ENCODE results near the gene BABAM2. TPM values are rescaled to one million over a fixed set of nuclear protein-coding genes. Genes with fewer than 3 reads are reported as not detected.

The BABAM2 gene
- total RNA-seq, 1 experiment from 2014 or later: 27.1 TPM

DNA sequence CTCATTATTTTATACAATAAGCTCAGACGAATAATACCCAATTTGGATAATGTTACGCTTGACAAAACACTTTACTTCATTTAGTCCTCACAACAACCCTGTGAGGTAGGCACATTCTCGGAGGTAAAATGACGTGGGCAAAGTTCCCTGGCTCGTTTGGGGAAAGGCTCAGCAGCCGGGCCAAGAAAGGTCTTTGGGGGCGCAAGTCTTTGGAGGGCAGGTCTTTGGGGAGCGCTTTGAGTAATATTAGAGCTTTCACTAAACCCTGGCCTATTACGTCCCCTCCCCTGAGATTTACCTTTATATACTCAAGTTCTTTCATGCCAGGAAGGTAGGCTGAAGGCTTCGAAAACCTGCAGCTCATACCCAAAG, 769 bp upstream of the BABAM2 start:
- no peak overlapping the region for H2AFZ ChIP-seq (ENCODE audit: low read length)
- H3K79me2 ChIP-seq (ENCODE audit: insufficient read depth, low read length): no peaks in the 10 kb centered on the region
- H3K27ac ChIP-seq (ENCODE audit: insufficient read length, low read depth, low read length): no peak overlapping the region
- no peak overlapping the region for H3K14ac ChIP-seq (ENCODE audit: insufficient read depth, low read length)
- peak overlapping the region; percentile 98 for H3K4me3 Mint-ChIP-seq
- H3T11ph ChIP-seq (ENCODE audit: low read length): no peak overlapping the region
- peaks cover 6 to 10% of the 10 kb centered on the region in 2 experiments for H3K4me1 Mint-ChIP-seq
- peak; percentile 29 for DNase-seq
- no CpG with 5 or more reads among the region's 10 CpGs for WGBS (ENCODE audit: extremely low coverage, insufficient read length, low lambda C conversion rate)
- H3K4me2 ChIP-seq (ENCODE audit: insufficient read depth, insufficient read length, low read length): peak overlapping the region; percentile 62
- H3K56ac ChIP-seq (ENCODE audit: insufficient read length, low read depth, low read length): no peak overlapping the region
- no peaks in the 10 kb centered on the region for H3K27me3 Mint-ChIP-seq (ENCODE audit: low read depth)
- no peak overlapping the region for H2BK15ac ChIP-seq (ENCODE audit: low read depth, low read length)
- H4K5ac ChIP-seq (ENCODE audit: insufficient read length, low read depth, low read length): no peak overlapping the region
- no peak overlapping the region for H3K9ac ChIP-seq (ENCODE audit: extremely low read depth, insufficient read length, low read length)
- no peak overlapping the region for H3K4ac ChIP-seq (ENCODE audit: low read depth, low read length)
- peak overlapping the region in 2 of 3 experiments; percentile 98 to 100; a peak in 4 of 7 replicates for H3K27ac Mint-ChIP-seq
- no peaks in the 10 kb centered on the region for H3K23me2 ChIP-seq (ENCODE audit: insufficient read length, low read depth, low read length, poor library complexity, severe bottlenecking)
- H3K9me3 Mint-ChIP-seq: no peaks in the 10 kb centered on the region
- H3K18ac ChIP-seq (ENCODE audit: insufficient read length, low read depth, low read length): no peak overlapping the region
- TF ChIP-seq, protein P1, sequence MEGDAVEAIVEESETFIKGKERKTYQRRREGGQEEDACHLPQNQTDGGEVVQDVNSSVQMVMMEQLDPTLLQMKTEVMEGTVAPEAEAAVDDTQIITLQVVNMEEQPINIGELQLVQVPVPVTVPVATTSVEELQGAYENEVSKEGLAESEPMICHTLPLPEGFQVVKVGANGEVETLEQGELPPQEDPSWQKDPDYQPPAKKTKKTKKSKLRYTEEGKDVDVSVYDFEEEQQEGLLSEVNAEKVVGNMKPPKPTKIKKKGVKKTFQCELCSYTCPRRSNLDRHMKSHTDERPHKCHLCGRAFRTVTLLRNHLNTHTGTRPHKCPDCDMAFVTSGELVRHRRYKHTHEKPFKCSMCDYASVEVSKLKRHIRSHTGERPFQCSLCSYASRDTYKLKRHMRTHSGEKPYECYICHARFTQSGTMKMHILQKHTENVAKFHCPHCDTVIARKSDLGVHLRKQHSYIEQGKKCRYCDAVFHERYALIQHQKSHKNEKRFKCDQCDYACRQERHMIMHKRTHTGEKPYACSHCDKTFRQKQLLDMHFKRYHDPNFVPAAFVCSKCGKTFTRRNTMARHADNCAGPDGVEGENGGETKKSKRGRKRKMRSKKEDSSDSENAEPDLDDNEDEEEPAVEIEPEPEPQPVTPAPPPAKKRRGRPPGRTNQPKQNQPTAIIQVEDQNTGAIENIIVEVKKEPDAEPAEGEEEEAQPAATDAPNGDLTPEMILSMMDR (conservative IDR thresholded peaks at IDR 0.05): no peak
- H4K8ac ChIP-seq (replicated peaks; ENCODE audit: insufficient read length, low read depth, low read length): no peak overlapping the region
- H3K27me3 ChIP-seq (ENCODE audit: insufficient read depth, low read length): no peaks in the 10 kb centered on the region
- H2BK20ac ChIP-seq (ENCODE audit: low read depth, low read length, poor library complexity, severe bottlenecking): no peak overlapping the region
- no peak overlapping the region for H3K23ac ChIP-seq (ENCODE audit: insufficient read length, low read depth, low read length)
- no peaks in the 10 kb centered on the region for H4K20me1 ChIP-seq (ENCODE audit: control insufficient read depth, insufficient read depth, insufficient read length)
- H4K91ac ChIP-seq (ENCODE audit: insufficient read length, low read depth, low read length): no peak overlapping the region
- H2AK5ac ChIP-seq (ENCODE audit: insufficient read length, low read length): no peak overlapping the region
- no peaks in the 10 kb centered on the region for H3K79me1 ChIP-seq (ENCODE audit: insufficient read depth, low read depth, low read length, poor library complexity, severe bottlenecking)
- H2BK12ac ChIP-seq (ENCODE audit: insufficient read length, low read depth, low read length): no peak overlapping the region
- no peak overlapping the region for H2BK5ac ChIP-seq (ENCODE audit: insufficient read length, low read length)
- no peaks in the 10 kb centered on the region for H3K4me1 ChIP-seq (ENCODE audit: insufficient read depth, low read length)
- H3K9me3 ChIP-seq (ENCODE audit: control insufficient read depth, low read depth, low read length): no peaks in the 10 kb centered on the region
- H2BK120ac ChIP-seq (ENCODE audit: low read depth, low read length, poor library complexity, severe bottlenecking): no peak overlapping the region
- peaks cover 0 to 3% (median 0%) of the 10 kb centered on the region in 3 experiments; a peak in 1 of 7 replicates for H3K36me3 Mint-ChIP-seq (ENCODE audit: insufficient read depth in 1 of 3, low read depth in 3 of 3)

Measured in H9 (cell line).